Caco-2 (cell line): Measurements from ENCODE around the gene SH3YL1. TPM values are rescaled to one million over a fixed set of nuclear protein-coding genes. Genes with fewer than 3 reads are reported as not detected.

ENCODE experiments used
- BruUV-seq: library from RNA; stranded (reverse); fragments of 400-500 nt; replicated peaks from 2 replicates; lab custom pipeline; 2021; lab: Mats Ljungman, UMichigan
- CTCF ChIA-PET: fragments of 300-600 bp; sonication (Branson Sonifier 250); formaldehyde crosslinking; loops from one replicate; lab custom pipeline; 2022; ENCODE audit warnings: antibody characterized with exemption; lab: Charles Lee
- POLR2A ChIA-PET: fragments of 300-600 bp; sonication (Branson Sonifier 250); formaldehyde crosslinking; loops from one replicate; lab custom pipeline; 2022; ENCODE audit warnings: antibody characterized with exemption; lab: Charles Lee
- DNase-seq, 2 experiments: peaks; one replicate each; pipeline versions ENCODE4 v3.0.0 to v3.0.0-alpha.2; 2020 to 2022
- H3K27me3 ChIP-seq: replicated peaks from 2 replicates; pipeline ENCODE4 v1.6.0; 2011; ENCODE audit warnings: low read length; ENCODE audit not compliant: control insufficient read depth, insufficient read depth
- H3K36me3 ChIP-seq: 2 replicates; pipeline ENCODE4 v1.5.1; 2011; ENCODE audit warnings: low read length; ENCODE audit not compliant: control insufficient read depth, insufficient read depth
- H3K4me1 ChIP-seq: fragments of 250-450 bp; sonication (Bioruptor Pico); 2 replicates; pipeline ENCODE4 v1.5.1; 2020; ENCODE audit warnings: mild to moderate bottlenecking
- H3K4me3 ChIP-seq: 2 replicates; pipeline ENCODE4 v1.5.1; 2011; ENCODE audit warnings: low read depth, mild to moderate bottlenecking, control low read depth, low read length
- H3K9me3 ChIP-seq: fragments of 250-450 bp; sonication (Bioruptor Pico); 2 replicates; pipeline ENCODE4 v1.5.1; 2020; ENCODE audit warnings: mild to moderate bottlenecking, moderate library complexity
- H3K27ac Mint-ChIP-seq: one replicate; pipeline ENCODE4 v1.8.0; 2022; ENCODE audit warnings: mixed read lengths; ENCODE audit not compliant: unreplicated experiment
- H3K27me3 Mint-ChIP-seq: one replicate; pipeline ENCODE4 v1.8.0; 2022; ENCODE audit warnings: mixed read lengths; ENCODE audit not compliant: insufficient read depth, unreplicated experiment
- H3K36me3 Mint-ChIP-seq: one replicate; pipeline ENCODE4 v1.8.0; 2022; ENCODE audit warnings: mild to moderate bottlenecking, mixed read lengths; ENCODE audit not compliant: insufficient read depth, unreplicated experiment
- H3K4me1 Mint-ChIP-seq: one replicate; pipeline ENCODE4 v1.8.0; 2022; ENCODE audit warnings: low read depth, mixed read lengths; ENCODE audit not compliant: unreplicated experiment
- H3K4me3 Mint-ChIP-seq: one replicate; pipeline ENCODE4 v1.8.0; 2022; ENCODE audit warnings: mild to moderate bottlenecking, moderate library complexity, mixed read lengths; ENCODE audit not compliant: unreplicated experiment
- H3K9me3 Mint-ChIP-seq: one replicate; pipeline ENCODE4 v1.8.0; 2022; ENCODE audit warnings: mixed read lengths; ENCODE audit not compliant: unreplicated experiment
- CTCF ChIP-seq, 2 experiments: fragments of 200-600 bp in 1 of 2; IDR thresholded peaks; 1 replicate in 1 of 2; 2 replicates in 1 of 2; pipeline versions ENCODE4 v1.5.1 to v1.8.0; 2011 to 2022; ENCODE audit warnings: antibody characterized with exemption in 1 of 2, control low read depth in 1 of 2, inconsistent platforms in 1 of 2, low read depth in 1 of 2, low read length in 1 of 2, mild to moderate bottlenecking in 1 of 2, moderate library complexity in 1 of 2; ENCODE audit not compliant: insufficient read depth in 1 of 2, severe bottlenecking in 1 of 2, unreplicated experiment in 1 of 2
- intact Hi-C: fragments of 100-400 bp; cut with micrococcal nuclease; formaldehyde crosslinking; loops from one replicate; pipeline ENCODE4 v1.10.0; 2022; ENCODE audit not compliant: unreplicated experiment
- total RNA-seq: library from RNA; stranded (reverse); gene quantifications from 2 replicates; pipeline ENCODE4 v1.2.3, GENCODE V29; 2022

SH3YL1 gene
- total RNA-seq, 1 experiment from 2014 or later, result 76.0 TPM

- DNase-seq, result no peak
- ChIA-PET POLR2A (no interaction called here), CTCF (no interaction called here)
- Histone ChIP-seq H3K36me3 (no peaks in the 10 kb centered on the region), H3K9me3 (peaks cover 8% of the 10 kb centered on the region), H3K27me3 (no peaks in the 10 kb centered on the region), H3K4me1 (no peaks in the 10 kb centered on the region), H3K4me3 (no peak overlapping the region)
- no peaks in the 10 kb centered on the region for H3K4me1 Mint-ChIP-seq
- H3K4me3 Mint-ChIP-seq, result no peak overlapping the region
- intact Hi-C loops, result no loop called here
- peaks cover 12% of the 10 kb centered on the region for H3K9me3 Mint-ChIP-seq
- H3K27ac Mint-ChIP-seq, result no peak overlapping the region
- no peak for TF ChIP-seq CTCF (IDR thresholded peaks at IDR 0.05; ENCODE audit: insufficient read depth in 1 of 2, low read depth in 1 of 2, low read length in 1 of 2, severe bottlenecking in 1 of 2, unreplicated experiment in 1 of 2)
- BruUV-seq, result no TSS peak
- no peaks in the 10 kb centered on the region for H3K36me3 Mint-ChIP-seq
- no peaks in the 10 kb centered on the region for H3K27me3 Mint-ChIP-seq
Measured at GRCh38 chr2:187825-188224, 76.0 kb downstream of the SH3YL1 start.

GRCh38 chr2:185221-185620 lies 78.6 kb downstream of the SH3YL1 start:
- no peaks in the 10 kb centered on the region for H3K27me3 ChIP-seq
- H3K36me3 ChIP-seq, result no peaks in the 10 kb centered on the region
- H3K4me1 Mint-ChIP-seq, result no peaks in the 10 kb centered on the region
- no peaks in the 10 kb centered on the region for H3K4me1 ChIP-seq
- CTCF ChIA-PET, result no interaction called here
- no peak for TF ChIP-seq CTCF (IDR thresholded peaks at IDR 0.05; ENCODE audit: insufficient read depth in 1 of 2, low read depth in 1 of 2, low read length in 1 of 2, severe bottlenecking in 1 of 2, unreplicated experiment in 1 of 2)
- H3K9me3 ChIP-seq, result peaks cover 24% of the 10 kb centered on the region
- intact Hi-C loops, result no loop called here
- H3K4me3 Mint-ChIP-seq, result no peak overlapping the region
- no peaks in the 10 kb centered on the region for H3K27me3 Mint-ChIP-seq
- BruUV-seq, result no TSS peak
- POLR2A ChIA-PET, result no interaction called here
- H3K36me3 Mint-ChIP-seq, result no peaks in the 10 kb centered on the region
- no peak overlapping the region for H3K27ac Mint-ChIP-seq
- peaks cover 12% of the 10 kb centered on the region for H3K9me3 Mint-ChIP-seq
- no peak overlapping the region for H3K4me3 ChIP-seq
- DNase-seq, result no peak

- no peaks in the 10 kb centered on the region for H3K4me1 Mint-ChIP-seq
- H3K4me1 ChIP-seq, result no peaks in the 10 kb centered on the region
- H3K9me3 ChIP-seq, result peaks cover 24% of the 10 kb centered on the region
- DNase-seq, result no peak
- no peaks in the 10 kb centered on the region for H3K36me3 ChIP-seq
- no peaks in the 10 kb centered on the region for H3K36me3 Mint-ChIP-seq
- no peaks in the 10 kb centered on the region for H3K27me3 ChIP-seq
- no peaks in the 10 kb centered on the region for H3K27me3 Mint-ChIP-seq
- intact Hi-C loops, result no loop called here
- no peak for TF ChIP-seq CTCF (IDR thresholded peaks at IDR 0.05; ENCODE audit: insufficient read depth in 1 of 2, low read depth in 1 of 2, low read length in 1 of 2, severe bottlenecking in 1 of 2, unreplicated experiment in 1 of 2)
- H3K9me3 Mint-ChIP-seq, result peaks cover 12% of the 10 kb centered on the region
- H3K4me3 Mint-ChIP-seq, result no peak overlapping the region
- BruUV-seq, result no TSS peak
- no peak overlapping the region for H3K27ac Mint-ChIP-seq
- POLR2A ChIA-PET, result no interaction called here
- no peak overlapping the region for H3K4me3 ChIP-seq
- CTCF ChIA-PET, result no interaction called here
Measured at GRCh38 chr2:184695-185094, 79.1 kb downstream of the SH3YL1 start.
